ENCODE data around the gene E2F6.

Gene E2F6

GRCh38 chr2:11454824-11455223 lies 11.1 kb downstream of the E2F6 start:
- no peak overlapping the region for H3K27ac ChIP-seq
- no peak for DNase-seq (ENCODE audit: low spot score)
- CTCF ChIA-PET, result no interaction called here
- TF ChIP-seq, protein P1, sequence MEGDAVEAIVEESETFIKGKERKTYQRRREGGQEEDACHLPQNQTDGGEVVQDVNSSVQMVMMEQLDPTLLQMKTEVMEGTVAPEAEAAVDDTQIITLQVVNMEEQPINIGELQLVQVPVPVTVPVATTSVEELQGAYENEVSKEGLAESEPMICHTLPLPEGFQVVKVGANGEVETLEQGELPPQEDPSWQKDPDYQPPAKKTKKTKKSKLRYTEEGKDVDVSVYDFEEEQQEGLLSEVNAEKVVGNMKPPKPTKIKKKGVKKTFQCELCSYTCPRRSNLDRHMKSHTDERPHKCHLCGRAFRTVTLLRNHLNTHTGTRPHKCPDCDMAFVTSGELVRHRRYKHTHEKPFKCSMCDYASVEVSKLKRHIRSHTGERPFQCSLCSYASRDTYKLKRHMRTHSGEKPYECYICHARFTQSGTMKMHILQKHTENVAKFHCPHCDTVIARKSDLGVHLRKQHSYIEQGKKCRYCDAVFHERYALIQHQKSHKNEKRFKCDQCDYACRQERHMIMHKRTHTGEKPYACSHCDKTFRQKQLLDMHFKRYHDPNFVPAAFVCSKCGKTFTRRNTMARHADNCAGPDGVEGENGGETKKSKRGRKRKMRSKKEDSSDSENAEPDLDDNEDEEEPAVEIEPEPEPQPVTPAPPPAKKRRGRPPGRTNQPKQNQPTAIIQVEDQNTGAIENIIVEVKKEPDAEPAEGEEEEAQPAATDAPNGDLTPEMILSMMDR (conservative IDR thresholded peaks at IDR 0.05; ENCODE audit: low read depth), result no peak
- POLR2A ChIA-PET (ENCODE audit: low non-redundant PET), result no interaction called here

GRCh38 chr2:11450791-11451190 lies 15.2 kb downstream of the E2F6 start:
- CTCF ChIA-PET, result interaction anchor here (0.6 to 0.7 kb wide), 2 partner anchors 32 to 625 kb away, joined by 3 to 5 read pairs; no protein-coding TSS in a partner anchor
- no peak for DNase-seq (ENCODE audit: low spot score)
- POLR2A ChIA-PET (ENCODE audit: low non-redundant PET), result no interaction called here
- TF ChIP-seq, protein P1 (conservative IDR thresholded peaks at IDR 0.05; ENCODE audit: low read depth), result no peak
- no peak overlapping the region for H3K27ac ChIP-seq

GRCh38 chr2:11446733-11447248 lies 19.2 kb downstream of the E2F6 start:
- DNase-seq (ENCODE audit: low spot score), result peak; percentile 44
- CTCF ChIA-PET, result interaction anchor here (0.6 to 1.4 kb wide), 24 partner anchors 11 to 648 kb away, joined by 3 to 14 read pairs (median 3); partner anchors contain the start of gene E2F6
- H3K27ac ChIP-seq, result no peak overlapping the region
- POLR2A ChIA-PET (ENCODE audit: low non-redundant PET), result no interaction called here
- TF ChIP-seq, protein P1 (conservative IDR thresholded peaks at IDR 0.05; ENCODE audit: low read depth), result peak; percentile 80

GRCh38 chr2:11444737-11445136 lies 21.2 kb downstream of the E2F6 start:
- no peak for DNase-seq (ENCODE audit: low spot score)
- H3K27ac ChIP-seq, result no peak overlapping the region
- TF ChIP-seq, protein P1 (conservative IDR thresholded peaks at IDR 0.05; ENCODE audit: low read depth), result no peak
- ChIA-PET POLR2A (ENCODE audit: low non-redundant PET) (no interaction called here), CTCF (no interaction called here)

GRCh38 chr2:11438555-11439080 lies 27.3 kb downstream of the E2F6 start:
- no peak for DNase-seq (ENCODE audit: low spot score)
- no peak overlapping the region for H3K27ac ChIP-seq
- POLR2A ChIA-PET (ENCODE audit: low non-redundant PET), result no interaction called here
- CTCF ChIA-PET, result interaction anchor here (0.9 kb wide), 1 partner anchor 27 kb away, joined by 3 read pairs; no protein-coding TSS in a partner anchor
- TF ChIP-seq, protein P1 (conservative IDR thresholded peaks at IDR 0.05; ENCODE audit: low read depth), result no peak

GRCh38 chr2:11437602-11438001 lies 28.4 kb downstream of the E2F6 start:
- CTCF ChIA-PET, result no interaction called here
- no peak for DNase-seq (ENCODE audit: low spot score)
- TF ChIP-seq, protein P1 (conservative IDR thresholded peaks at IDR 0.05; ENCODE audit: low read depth), result no peak
- POLR2A ChIA-PET (ENCODE audit: low non-redundant PET), result no interaction called here
- H3K27ac ChIP-seq, result no peak overlapping the region
